T-cell (primary cell): Measurements from ENCODE around the gene SLIT3. TPM values are rescaled to one million over a fixed set of nuclear protein-coding genes. Genes with fewer than 3 reads are reported as not detected.
A peak's percentile ranks its signal among the peaks of the same experiment; 100 is the strongest.

Experiments used
- ATAC-seq, 4 experiments: fragments of 200-7000 bp in 3 of 4; fragments of 150-1000 bp in 1 of 4; cut with Tn5 transposase; replicated peaks in 1 of 4; 1 replicate in 3 of 4; 2 replicates in 1 of 4; pipeline ENCODE4 v1.10.0; 2021; ENCODE audit warnings: moderate library complexity in 3 of 4, mild to moderate bottlenecking in 2 of 4, moderate number of reproducible peaks in 1 of 4
- CTCF ChIA-PET, 2 donors: fragments of 300-600 bp; sonication (Branson Sonifier 250); formaldehyde crosslinking; loops; one replicate each; lab custom pipeline; 2022; ENCODE audit warnings: antibody characterized with exemption in 2 of 2; lab: Charles Lee
- POLR2A ChIA-PET, 2 donors: fragments of 300-600 bp; sonication (Branson Sonifier 250); formaldehyde crosslinking; loops; one replicate each; lab custom pipeline; 2022; ENCODE audit warnings: antibody characterized with exemption in 2 of 2; lab: Charles Lee
- DNase-seq, 35 experiments: peaks; one replicate each; pipeline versions ENCODE4 v3.0.0 to v3.0.0-alpha.2; 2013 to 2023
- H3K27ac ChIP-seq: one replicate; pipeline ENCODE4 v1.5.1; 2013; ENCODE audit warnings: low read length
- H3K27me3 ChIP-seq, 2 experiments: replicated peaks in 1 of 2; 1 replicate in 1 of 2; 2 replicates in 1 of 2; pipeline versions ENCODE4 v1.6.1 to v1.7.0; 2013; ENCODE audit warnings: low read length in 1 of 2, mixed read lengths in 1 of 2; ENCODE audit not compliant: control insufficient read depth in 2 of 2, insufficient read depth in 2 of 2; ENCODE audit errors: extremely low read depth in 1 of 2
- H3K36me3 ChIP-seq, 2 donors: 1 replicate in 1 of 2; 2 replicates in 1 of 2; pipeline versions ENCODE4 v1.6.1 to v1.7.0; 2013; ENCODE audit warnings: low read length in 1 of 2; ENCODE audit not compliant: control insufficient read depth in 2 of 2, insufficient read depth in 1 of 2; ENCODE audit errors: extremely low read depth in 1 of 2
- H3K4me1 ChIP-seq, 2 experiments: 1 replicate in 1 of 2; 2 replicates in 1 of 2; pipeline versions ENCODE4 v1.6.1 to v1.7.0; 2013; ENCODE audit warnings: low read length in 2 of 2, mixed read lengths in 1 of 2; ENCODE audit not compliant: insufficient read depth in 2 of 2, control insufficient read depth in 1 of 2; ENCODE audit errors: extremely low read depth in 1 of 2
- H3K4me3 ChIP-seq, 2 donors: 1 replicate in 1 of 2; 2 replicates in 1 of 2; pipeline versions ENCODE4 v1.5.1 to v1.7.0; 2013; ENCODE audit warnings: mild to moderate bottlenecking in 2 of 2, low read length in 1 of 2, moderate library complexity in 1 of 2; ENCODE audit not compliant: control insufficient read depth in 1 of 2; ENCODE audit errors: extremely low read depth in 1 of 2
- H3K9me3 ChIP-seq: 2 replicates; pipeline ENCODE4 v1.7.0; 2013
- H3K27ac Mint-ChIP-seq, 2 donors: one replicate each; pipeline ENCODE4 v1.8.0; 2020 to 2021; ENCODE audit warnings: mild to moderate bottlenecking in 2 of 2, mixed read lengths in 2 of 2
- H3K27me3 Mint-ChIP-seq, 2 donors: one replicate each; pipeline ENCODE4 v1.8.0; 2021 to 2022; ENCODE audit warnings: mixed read lengths in 2 of 2
- H3K36me3 Mint-ChIP-seq: one replicate; pipeline ENCODE4 v1.8.0; 2021; ENCODE audit warnings: mixed read lengths
- H3K4me1 Mint-ChIP-seq, 3 donors: one replicate each; pipeline ENCODE4 v1.8.0; 2020 to 2022; ENCODE audit warnings: mixed read lengths in 3 of 3, mild to moderate bottlenecking in 1 of 3
- H3K4me3 Mint-ChIP-seq, 3 donors: one replicate each; pipeline ENCODE4 v1.8.0; 2020 to 2022; ENCODE audit warnings: mild to moderate bottlenecking in 3 of 3, mixed read lengths in 3 of 3, moderate library complexity in 3 of 3
- H3K9me3 Mint-ChIP-seq, 3 donors: one replicate each; pipeline ENCODE4 v1.8.0; 2020 to 2022; ENCODE audit warnings: mixed read lengths in 3 of 3
- WGBS: methylation state at CpG from one replicate; pipeline ENCODE4 v1.1.5; 2013; ENCODE audit warnings: missing lambda C conversion rate; ENCODE audit not compliant: insufficient coverage; 5-methylcytosine and 5-hydroxymethylcytosine counted together
- total RNA-seq, 35 experiments: library from RNA in 6 of 35; stranded (reverse) in 6 of 35; fragments of 120-200 nt in 1 of 35; gene quantifications; one replicate each; pipeline versions ENCODE4 v1.2.1 to v1.2.4 and lab custom pipeline; 2013 to 2026

SLIT3 gene
- total RNA-seq, 5 donors from 2014 or later (not counting 1 experiment from before 2014, with no cell fraction given), result 0.13 to 0.32 (median 0.13) TPM; not detected in 2

DNA sequence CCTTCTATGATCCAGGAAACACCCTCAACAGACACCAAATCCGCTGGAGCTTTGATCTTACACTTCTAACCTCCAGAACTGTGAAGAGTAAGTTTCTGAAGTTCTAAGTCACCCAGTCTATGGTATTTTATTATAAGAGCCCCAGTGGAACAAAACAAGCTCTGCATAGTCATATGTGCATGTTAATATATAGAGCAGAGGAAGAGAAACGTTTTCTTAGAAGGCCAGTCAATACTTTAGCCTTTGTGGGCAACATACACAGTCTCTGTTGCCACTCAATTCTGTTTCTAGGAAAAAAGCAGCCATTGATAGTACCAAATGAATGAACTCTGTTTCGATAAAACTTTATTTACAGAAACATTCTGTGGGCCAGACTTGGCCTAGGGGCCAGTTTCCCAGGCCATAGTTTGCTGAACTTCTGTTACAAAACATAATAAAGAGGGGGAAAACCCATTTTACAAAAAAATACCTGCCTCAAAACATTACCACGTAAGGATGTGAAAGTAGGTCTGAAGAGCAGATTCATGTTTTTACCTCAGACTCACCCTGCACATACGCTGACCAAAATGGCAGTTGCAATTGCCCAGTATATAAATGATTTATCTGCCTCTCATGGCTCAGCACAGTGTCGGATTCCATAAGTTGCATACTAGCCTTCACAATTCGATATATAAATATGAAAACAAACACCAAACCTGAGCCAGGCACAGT, 350.5 kb downstream of the SLIT3 start:
- H3K4me3 Mint-ChIP-seq, result no peak overlapping the region
- ATAC-seq (no peak), DNase-seq (no peak)
- ChIA-PET CTCF (no interaction called here), POLR2A (no interaction called here)
- Histone ChIP-seq H3K27me3 (no peaks in the 10 kb centered on the region), H3K4me3 (no peak overlapping the region), H3K4me1 (no peaks in the 10 kb centered on the region), H3K27ac (no peak overlapping the region), H3K36me3 (no peaks in the 10 kb centered on the region), H3K9me3 (no peaks in the 10 kb centered on the region)
- peaks cover 0 to 2% of the 10 kb centered on the region in 2 donors for H3K27me3 Mint-ChIP-seq
- H3K4me1 Mint-ChIP-seq, result peaks cover 0 to 3% (median 0%) of the 10 kb centered on the region in 3 donors
- H3K36me3 Mint-ChIP-seq, result no peaks in the 10 kb centered on the region
- no peaks in the 10 kb centered on the region for H3K9me3 Mint-ChIP-seq
- H3K27ac Mint-ChIP-seq, result no peak overlapping the region
- no CpG with 5 or more reads among the region's 7 CpGs for WGBS

- ChIA-PET POLR2A (no interaction called here), CTCF (no interaction called here)
- WGBS, result 94% methylated on average over 2 of the region's 3 CpGs
- Histone ChIP-seq H3K9me3 (no peaks in the 10 kb centered on the region), H3K4me1 (no peaks in the 10 kb centered on the region), H3K27ac (no peak overlapping the region), H3K36me3 (no peaks in the 10 kb centered on the region), H3K4me3 (no peak overlapping the region), H3K27me3 (no peaks in the 10 kb centered on the region)
- ATAC-seq (no peak), DNase-seq (no peak)
- H3K4me3 Mint-ChIP-seq, result no peak overlapping the region
- no peaks in the 10 kb centered on the region for H3K9me3 Mint-ChIP-seq
- peaks cover 0 to 2% of the 10 kb centered on the region in 2 donors for H3K27me3 Mint-ChIP-seq
- peaks cover 0 to 3% (median 0%) of the 10 kb centered on the region in 3 donors for H3K4me1 Mint-ChIP-seq
- H3K36me3 Mint-ChIP-seq, result no peaks in the 10 kb centered on the region
- no peak overlapping the region for H3K27ac Mint-ChIP-seq
Observed at GRCh38 chr5:168948746-168949145, 352.2 kb downstream of the SLIT3 start.

- no peaks in the 10 kb centered on the region for H3K9me3 ChIP-seq
- H3K4me1 Mint-ChIP-seq, result peaks cover 0 to 3% (median 0%) of the 10 kb centered on the region in 3 donors
- 60% methylated on average over 3 of the region's 5 CpGs for WGBS
- H3K4me3 ChIP-seq, result no peak overlapping the region
- no peaks in the 10 kb centered on the region for H3K4me1 ChIP-seq
- no peak overlapping the region for H3K4me3 Mint-ChIP-seq
- peak in 11 of 35 experiments; percentile 2 to 14 (median 5) for DNase-seq
- H3K27me3 Mint-ChIP-seq, result peaks cover 0 to 2% of the 10 kb centered on the region in 2 donors
- H3K36me3 ChIP-seq, result no peaks in the 10 kb centered on the region
- no peak for ATAC-seq
- ChIA-PET POLR2A (no interaction called here), CTCF (interaction anchor here in 1 of 2 donors (1.0 kb wide), 1 partner anchor 11 kb away, joined by 3 read pairs; no protein-coding TSS in a partner anchor)
- no peak overlapping the region for H3K27ac ChIP-seq
- no peaks in the 10 kb centered on the region for H3K27me3 ChIP-seq
- no peaks in the 10 kb centered on the region for H3K9me3 Mint-ChIP-seq
- no peak overlapping the region for H3K27ac Mint-ChIP-seq
- H3K36me3 Mint-ChIP-seq, result no peaks in the 10 kb centered on the region
Observed at GRCh38 chr5:168947212-168947868, 353.6 kb downstream of the SLIT3 start.

DNA sequence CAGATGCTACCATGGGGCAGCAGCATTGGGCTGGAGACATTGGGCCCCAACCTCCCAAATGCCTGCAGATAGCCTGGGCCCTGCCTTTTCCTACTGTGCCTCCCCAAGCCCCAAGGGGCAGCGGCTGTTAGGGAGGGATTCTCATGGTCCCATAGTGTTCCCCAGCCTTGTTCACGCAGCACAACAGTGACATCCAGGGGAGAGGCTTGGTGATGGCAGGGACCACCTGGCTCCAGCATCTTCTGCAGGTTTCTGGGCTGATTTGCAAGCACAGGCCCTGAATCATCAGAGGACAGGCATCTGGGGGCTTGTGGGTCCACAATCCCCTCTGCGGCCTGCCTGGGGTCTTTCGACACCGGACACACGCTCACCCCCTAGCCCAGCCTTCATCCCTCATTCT, 354.6 kb downstream of the SLIT3 start:
- Histone ChIP-seq H3K9me3 (no peaks in the 10 kb centered on the region), H3K27me3 (no peaks in the 10 kb centered on the region), H3K4me3 (no peak overlapping the region), H3K27ac (no peak overlapping the region), H3K36me3 (no peaks in the 10 kb centered on the region), H3K4me1 (no peaks in the 10 kb centered on the region)
- no peak for ATAC-seq
- ChIA-PET CTCF (interaction anchor here in 1 of 2 donors (1.0 kb wide), 1 partner anchor 10 kb away, joined by 3 read pairs; no protein-coding TSS in a partner anchor), POLR2A (no interaction called here)
- Mint-ChIP-seq H3K4me1 (peaks cover 0 to 3% (median 0%) of the 10 kb centered on the region in 3 donors), H3K9me3 (no peaks in the 10 kb centered on the region), H3K36me3 (no peaks in the 10 kb centered on the region), H3K27me3 (no peaks in the 10 kb centered on the region), H3K4me3 (no peak overlapping the region), H3K27ac (no peak overlapping the region)
- 77% methylated on average over 2 of the region's 6 CpGs for WGBS
- no peak for DNase-seq

DNA sequence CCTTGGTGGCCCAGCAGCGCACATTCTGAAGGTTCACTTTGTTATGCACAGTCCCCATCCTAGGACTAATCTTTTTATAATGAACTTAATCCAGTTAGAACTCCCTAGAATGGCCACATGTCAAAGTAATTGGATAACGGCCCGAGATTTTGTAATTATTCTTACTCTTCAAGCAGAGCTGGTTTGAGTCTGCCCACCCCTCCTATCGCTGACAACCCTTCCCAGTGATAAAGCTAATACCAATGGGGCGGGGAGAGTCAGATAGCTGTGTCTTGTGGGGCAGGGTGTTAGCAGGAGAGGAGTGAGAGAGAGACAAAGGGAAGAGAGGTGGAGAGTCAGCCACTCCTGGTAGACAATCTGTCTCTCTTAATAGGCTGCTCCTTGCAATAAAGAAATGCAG, 356.9 kb downstream of the SLIT3 start:
- Histone ChIP-seq H3K27me3 (no peaks in the 10 kb centered on the region), H3K36me3 (no peaks in the 10 kb centered on the region), H3K4me1 (no peaks in the 10 kb centered on the region), H3K9me3 (no peaks in the 10 kb centered on the region), H3K27ac (no peak overlapping the region), H3K4me3 (no peak overlapping the region)
- POLR2A ChIA-PET, result no interaction called here
- Mint-ChIP-seq H3K27me3 (peaks cover 0 to 3% of the 10 kb centered on the region in 2 donors), H3K36me3 (no peaks in the 10 kb centered on the region), H3K27ac (no peak overlapping the region), H3K4me3 (no peak overlapping the region), H3K4me1 (no peaks in the 10 kb centered on the region), H3K9me3 (no peaks in the 10 kb centered on the region)
- ATAC-seq (no peak), DNase-seq (no peak)
- CTCF ChIA-PET, result no interaction called here
- WGBS, result 67% methylated on average over 1 of the region's 5 CpGs

DNA sequence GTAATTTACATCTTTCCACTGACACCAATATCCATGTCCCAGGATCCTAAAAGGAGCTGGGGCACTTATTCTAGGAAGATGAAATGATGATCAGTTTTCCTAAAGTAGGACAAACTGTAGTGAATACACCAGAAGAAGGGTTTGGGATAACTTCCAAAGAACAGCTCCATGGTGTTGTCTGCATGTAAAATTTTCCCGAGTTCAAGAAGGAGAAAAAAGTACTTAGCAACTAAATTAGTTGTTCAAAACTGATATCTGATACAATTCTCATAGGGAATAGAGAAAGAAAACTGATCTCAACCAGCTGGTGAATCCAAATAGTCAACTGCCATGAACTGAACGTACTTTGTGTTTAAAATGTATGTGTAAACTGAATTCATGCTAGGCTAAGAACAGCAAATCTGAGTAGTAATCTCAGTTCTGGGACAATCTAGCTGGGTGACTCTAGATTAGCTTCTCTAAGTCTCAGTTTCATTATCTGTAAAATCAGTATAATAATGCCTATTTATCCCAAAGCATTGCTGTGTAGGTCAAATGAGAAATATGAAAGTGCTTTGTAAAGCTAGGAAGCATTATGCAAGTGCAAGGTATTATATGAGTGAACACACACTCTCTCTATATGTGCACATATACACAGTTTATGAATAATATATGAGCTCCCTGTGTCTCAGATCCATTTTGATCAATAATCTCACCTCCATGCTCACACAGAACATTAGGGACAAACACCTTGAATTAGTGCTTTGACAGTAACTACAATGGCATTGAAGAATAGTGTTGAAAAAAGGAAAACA, 357.7 kb downstream of the SLIT3 start:
- ChIA-PET CTCF (interaction anchor here (0.6 to 1.5 kb wide), 2 partner anchors 18 to 638 kb away, joined by 3 read pairs; no protein-coding TSS in a partner anchor), POLR2A (no interaction called here)
- ATAC-seq (no peak), DNase-seq (no peak)
- Histone ChIP-seq H3K36me3 (no peaks in the 10 kb centered on the region), H3K4me1 (no peaks in the 10 kb centered on the region), H3K4me3 (no peak overlapping the region), H3K27me3 (no peaks in the 10 kb centered on the region), H3K27ac (no peak overlapping the region), H3K9me3 (no peaks in the 10 kb centered on the region)
- H3K36me3 Mint-ChIP-seq, result no peaks in the 10 kb centered on the region
- no peaks in the 10 kb centered on the region for H3K4me1 Mint-ChIP-seq
- WGBS, result 100% methylated on average over 1 of the region's 2 CpGs
- no peak overlapping the region for H3K27ac Mint-ChIP-seq
- no peak overlapping the region for H3K4me3 Mint-ChIP-seq
- no peaks in the 10 kb centered on the region for H3K9me3 Mint-ChIP-seq
- peaks cover 0 to 4% of the 10 kb centered on the region in 2 donors for H3K27me3 Mint-ChIP-seq
